Keratinocyte (primary cell): ENCODE measurements around the gene ATXN7L3B.

ENCODE experiments used
- EZH2 ChIP-seq: IDR thresholded peaks from one replicate; pipeline ENCODE4 v1.6.1; 2012; ENCODE audit warnings: inconsistent platforms, mild to moderate bottlenecking, low read length, moderate library complexity
- TF ChIP-seq, protein P1 (sequence below), 3 experiments: IDR thresholded peaks in 1 of 3; conservative IDR thresholded peaks in 1 of 3; optimal IDR thresholded peaks in 1 of 3; 2 replicates in 2 of 3; 3 replicates in 1 of 3; pipeline versions ENCODE3 to v1.5.1; 2011; ENCODE audit warnings: low read length in 3 of 3, mild to moderate bottlenecking in 3 of 3, moderate library complexity in 2 of 3, control low read depth in 1 of 3, inconsistent platforms in 1 of 3; ENCODE audit not compliant: insufficient read depth in 2 of 3; ENCODE audit errors: extremely low read depth in 1 of 3

DNA sequence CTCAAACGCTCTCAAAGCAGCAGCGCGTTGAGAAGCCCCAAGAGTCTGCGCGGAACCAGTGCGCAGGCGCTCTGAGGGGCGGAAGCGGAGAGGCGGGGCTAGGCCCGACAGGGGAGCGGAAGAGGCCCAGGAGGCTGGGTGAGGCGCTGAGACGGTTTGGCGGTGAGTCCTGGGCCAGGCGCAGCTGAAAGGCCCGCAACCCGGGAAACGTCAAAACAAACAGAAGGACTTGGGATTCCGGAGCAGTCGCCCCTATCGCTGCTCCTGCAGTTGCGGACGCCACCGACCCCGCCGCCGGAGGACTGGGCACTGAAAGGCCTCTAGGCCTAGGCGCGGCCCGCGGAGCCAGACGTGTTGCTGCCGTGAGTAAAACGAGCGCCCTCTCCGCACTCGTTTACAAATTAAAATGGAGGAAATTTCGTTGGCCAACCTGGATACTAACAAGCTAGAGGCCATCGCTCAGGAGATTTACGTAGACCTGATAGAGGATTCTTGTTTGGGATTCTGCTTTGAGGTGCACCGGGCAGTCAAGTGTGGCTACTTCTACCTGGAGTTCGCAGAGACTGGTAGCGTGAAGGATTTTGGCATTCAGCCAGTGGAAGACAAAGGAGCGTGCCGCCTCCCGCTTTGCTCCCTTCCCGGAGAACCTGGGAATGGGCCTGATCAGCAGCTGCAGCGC, at the start of gene ATXN7L3B:
- TF ChIP-seq EZH2 = no peak
- TF ChIP-seq, protein P1, sequence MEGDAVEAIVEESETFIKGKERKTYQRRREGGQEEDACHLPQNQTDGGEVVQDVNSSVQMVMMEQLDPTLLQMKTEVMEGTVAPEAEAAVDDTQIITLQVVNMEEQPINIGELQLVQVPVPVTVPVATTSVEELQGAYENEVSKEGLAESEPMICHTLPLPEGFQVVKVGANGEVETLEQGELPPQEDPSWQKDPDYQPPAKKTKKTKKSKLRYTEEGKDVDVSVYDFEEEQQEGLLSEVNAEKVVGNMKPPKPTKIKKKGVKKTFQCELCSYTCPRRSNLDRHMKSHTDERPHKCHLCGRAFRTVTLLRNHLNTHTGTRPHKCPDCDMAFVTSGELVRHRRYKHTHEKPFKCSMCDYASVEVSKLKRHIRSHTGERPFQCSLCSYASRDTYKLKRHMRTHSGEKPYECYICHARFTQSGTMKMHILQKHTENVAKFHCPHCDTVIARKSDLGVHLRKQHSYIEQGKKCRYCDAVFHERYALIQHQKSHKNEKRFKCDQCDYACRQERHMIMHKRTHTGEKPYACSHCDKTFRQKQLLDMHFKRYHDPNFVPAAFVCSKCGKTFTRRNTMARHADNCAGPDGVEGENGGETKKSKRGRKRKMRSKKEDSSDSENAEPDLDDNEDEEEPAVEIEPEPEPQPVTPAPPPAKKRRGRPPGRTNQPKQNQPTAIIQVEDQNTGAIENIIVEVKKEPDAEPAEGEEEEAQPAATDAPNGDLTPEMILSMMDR (optimal IDR thresholded peaks at IDR 0.05 in 1 of 3, IDR thresholded peaks at IDR 0.05 in 1 of 3, conservative IDR thresholded peaks at IDR 0.05 in 1 of 3; ENCODE audit: extremely low read depth in 1 of 3, insufficient read depth in 2 of 3, low read length in 3 of 3) = no peak
